GM21737 (cell line): Measurements from ENCODE around the gene SUPV3L1.

ENCODE experiments used
- ATAC-seq: cut with Tn5 transposase; IDR thresholded peaks from one replicate; pipeline ENCODE4 v1.9.1; 2021; ENCODE audit warnings: mild to moderate bottlenecking, moderate library complexity; ENCODE audit not compliant: unreplicated experiment

The SUPV3L1 gene

DNA sequence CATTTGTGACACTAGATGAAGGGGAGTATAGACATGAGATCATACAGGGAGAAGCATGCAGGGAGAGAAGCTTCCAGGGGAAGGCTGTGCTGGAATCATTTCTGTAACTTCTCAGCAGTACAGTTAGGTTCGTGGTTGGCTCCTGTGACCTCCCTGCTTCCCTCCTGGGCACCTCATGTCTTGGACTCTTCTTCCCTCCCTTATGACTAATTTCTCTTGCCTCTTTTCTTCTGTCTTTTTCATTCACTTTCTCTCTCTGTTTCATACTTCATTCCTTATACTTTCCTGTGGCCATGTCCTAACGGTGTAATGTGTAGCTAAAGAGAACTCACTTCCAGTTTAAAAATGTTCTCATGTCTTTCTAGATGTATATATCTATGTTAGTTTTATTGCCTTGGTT, 21.0 kb downstream of the SUPV3L1 start:
- ATAC-seq: no peak

GRCh38 chr10:69202332-69202731, 22.3 kb downstream of the SUPV3L1 start:
- ATAC-seq: no peak

- ATAC-seq: no peak
These were observed 28.7 kb downstream of the SUPV3L1 start for GRCh38 chr10:69208761-69209160.

- ATAC-seq: no peak
These were observed 29.9 kb downstream of the SUPV3L1 start for GRCh38 chr10:69209787-69210484.

DNA sequence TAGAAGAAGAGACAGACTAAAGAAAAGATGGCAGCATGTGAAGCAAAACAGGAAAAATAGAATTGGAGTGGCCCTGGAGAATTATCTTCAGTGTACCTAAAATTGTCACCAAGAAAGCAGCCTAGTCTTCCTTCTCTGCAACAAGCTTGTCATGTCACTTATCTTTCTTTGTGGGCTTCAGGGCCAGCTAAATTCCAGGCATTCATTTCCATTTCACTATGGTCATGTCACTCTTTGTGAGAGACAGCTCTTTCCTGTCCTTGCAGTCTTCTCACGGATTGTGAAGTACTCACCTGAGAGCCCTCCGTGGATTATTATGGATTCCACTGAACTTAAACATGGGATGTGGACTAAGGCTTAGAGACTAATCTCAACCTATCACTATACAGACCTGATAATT, 31.1 kb downstream of the SUPV3L1 start:
- no peak for ATAC-seq

GRCh38 chr10:69211524-69211923, 31.5 kb downstream of the SUPV3L1 start:
- ATAC-seq: no peak

DNA sequence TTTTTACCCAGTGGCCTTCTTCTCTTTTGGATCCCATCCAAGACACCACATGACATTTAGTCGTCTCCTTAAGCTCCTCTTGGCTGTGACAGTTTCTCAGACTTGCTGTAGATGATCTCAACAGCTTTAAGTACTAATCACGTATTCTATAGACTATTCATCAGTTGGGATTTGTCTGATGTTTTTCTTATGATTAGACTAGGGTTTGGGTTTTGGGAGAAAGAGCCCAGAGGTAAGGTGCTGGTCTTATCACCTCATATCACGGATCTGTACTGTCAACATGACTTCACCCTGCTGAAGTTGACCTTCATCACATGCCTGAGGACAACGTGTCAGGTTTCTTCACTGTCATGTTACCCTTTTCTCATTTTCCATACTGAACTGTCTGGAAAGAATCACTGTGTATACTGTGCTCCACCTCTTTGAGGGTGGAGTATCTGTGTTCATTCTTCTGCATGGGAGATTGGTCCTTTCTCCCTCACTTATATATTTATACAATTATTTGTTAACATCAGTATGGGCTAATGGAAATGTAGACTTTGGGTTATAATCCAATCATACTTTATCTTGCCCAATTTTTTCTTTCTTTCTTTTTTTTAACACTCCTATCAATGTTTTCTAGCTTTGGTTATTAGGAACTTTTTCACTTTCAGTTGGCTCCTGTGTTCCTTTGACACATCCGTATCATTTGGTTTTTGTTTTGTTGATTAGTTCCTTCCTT, 33.7 kb downstream of the SUPV3L1 start:
- no peak for ATAC-seq

GRCh38 chr10:69214666-69215131, 34.7 kb downstream of the SUPV3L1 start:
- ATAC-seq: no peak

GRCh38 chr10:69215405-69216171, 35.6 kb downstream of the SUPV3L1 start:
- no peak for ATAC-seq

DNA sequence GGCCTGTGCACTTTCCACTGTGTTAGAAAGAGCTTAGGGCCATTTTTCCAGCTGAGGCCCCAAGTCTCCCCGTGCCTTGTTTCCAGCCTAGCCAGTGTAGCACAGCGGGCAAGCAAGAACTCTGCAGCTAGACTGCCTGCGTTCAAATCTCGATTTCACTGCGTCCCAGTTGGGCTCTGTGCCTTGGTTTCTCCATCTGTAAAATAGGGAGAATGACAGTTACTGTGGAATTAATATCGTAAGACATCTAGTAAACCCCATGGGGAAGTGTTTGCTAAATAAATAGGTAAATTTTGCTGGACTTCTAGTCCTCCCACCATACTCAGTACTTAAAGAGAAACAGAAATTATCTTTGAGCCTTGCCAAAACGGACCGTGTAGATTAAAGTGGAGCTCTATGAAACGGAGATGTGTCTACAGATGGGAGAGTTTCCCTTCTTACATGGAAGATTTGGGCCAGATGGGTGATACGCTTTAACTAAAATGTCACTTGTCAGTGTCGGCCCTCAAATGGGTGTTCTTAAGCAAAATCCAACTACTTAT, 36.6 kb downstream of the SUPV3L1 start:
- ATAC-seq: no peak

DNA sequence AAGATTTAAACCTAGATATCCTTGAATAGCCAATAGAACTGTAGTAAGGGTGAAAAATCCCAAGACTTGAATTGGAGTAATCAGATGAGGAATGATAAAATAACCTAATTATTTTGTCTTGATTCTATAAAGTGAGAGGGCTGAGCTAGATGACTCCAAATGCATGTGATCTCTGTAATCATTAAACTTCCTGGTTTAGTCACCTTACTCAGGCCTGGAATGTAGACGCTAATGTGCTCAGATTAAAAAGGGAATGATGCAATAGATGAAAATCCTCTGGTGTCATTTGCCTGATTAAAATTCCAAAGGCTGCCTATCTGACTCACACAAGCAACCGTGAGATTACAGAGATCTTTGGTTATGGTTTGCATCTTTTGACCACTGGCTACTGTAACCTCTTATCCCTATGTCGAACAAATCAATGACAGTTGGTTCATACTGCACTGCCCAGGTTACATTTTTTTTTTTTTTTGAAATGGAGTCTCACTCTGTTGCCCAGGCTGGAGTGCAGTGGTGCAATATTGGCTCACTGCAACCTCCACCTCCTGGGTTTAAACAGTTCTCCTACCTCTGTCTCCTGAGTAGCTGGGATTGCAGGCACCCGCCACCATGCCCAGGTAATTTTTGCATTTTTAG, 37.2 kb downstream of the SUPV3L1 start:
- no peak for ATAC-seq

GRCh38 chr10:69218831-69219230, 38.8 kb downstream of the SUPV3L1 start:
- no peak for ATAC-seq

DNA sequence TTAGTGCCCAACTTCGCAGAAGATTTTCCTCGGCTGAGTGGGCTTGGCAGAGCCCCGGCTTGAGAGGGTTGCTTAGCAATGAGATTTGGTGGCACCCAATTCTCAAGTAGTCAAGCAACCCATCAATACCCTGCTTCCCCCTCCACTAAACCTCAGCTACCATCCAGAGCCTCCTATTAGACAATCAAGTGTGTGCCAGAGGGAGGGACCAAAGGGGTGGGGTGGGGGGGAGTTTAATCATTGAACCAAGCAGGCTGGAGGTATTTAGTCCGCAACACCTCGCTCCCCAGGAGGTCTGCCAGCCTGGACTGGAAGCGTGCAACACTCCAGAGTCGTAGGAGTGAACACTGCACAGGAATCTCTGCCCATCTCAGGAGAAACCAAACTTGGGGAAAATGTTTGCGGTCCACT, 40.0 kb downstream of the SUPV3L1 start, which contains the start of gene HKDC1:
Gene HKDC1 (plus strand): TSS at position 292 of the 411 bp plus-strand sequence. CDS start 104 bp downstream, at position 396.
- ATAC-seq: no peak

GRCh38 chr10:69220507-69220906, 40.5 kb downstream of the SUPV3L1 start:
- no peak for ATAC-seq

DNA sequence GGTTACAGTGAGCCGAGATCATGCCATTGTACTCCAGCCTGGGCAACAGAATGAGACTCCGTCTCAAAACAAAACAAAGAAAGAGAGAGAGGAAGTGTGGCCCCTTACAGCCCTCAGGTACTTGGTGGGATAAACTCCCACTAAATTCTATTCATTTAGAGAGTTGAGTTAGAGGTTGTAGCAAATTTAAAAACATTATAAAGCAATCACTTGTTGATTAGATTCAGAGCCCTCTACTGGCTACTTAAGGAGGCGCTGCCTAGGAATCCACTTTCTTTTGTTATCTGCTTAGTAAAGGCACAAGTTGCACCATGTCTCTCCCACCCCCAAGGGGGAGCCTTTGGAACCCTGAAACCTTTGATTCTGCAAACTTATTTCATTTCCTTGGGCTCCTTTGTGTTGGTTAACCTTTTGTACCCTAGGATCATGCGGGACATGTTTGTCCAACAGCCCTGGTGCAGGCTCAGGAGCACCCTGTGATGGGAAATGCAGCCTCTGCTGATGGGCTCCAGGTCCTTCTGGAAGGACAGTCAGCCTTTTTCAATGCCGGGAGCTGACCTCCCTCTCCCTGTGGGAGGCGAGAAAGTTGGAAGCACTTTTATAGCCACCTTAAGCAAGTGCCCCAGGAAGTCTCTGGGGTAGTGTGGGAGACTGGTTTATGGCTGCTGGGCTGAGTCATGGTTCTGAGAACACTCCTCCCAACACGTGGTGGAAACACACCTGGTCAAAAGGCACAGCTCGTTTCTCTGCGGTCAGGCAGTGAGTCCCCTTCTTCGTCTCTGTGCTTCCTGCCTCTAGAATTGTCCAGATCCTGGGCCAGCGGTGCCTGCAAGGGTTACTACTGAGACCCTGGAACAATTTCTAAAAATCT, 42.4 kb downstream of the SUPV3L1 start:
- ATAC-seq: peak; percentile 96

DNA sequence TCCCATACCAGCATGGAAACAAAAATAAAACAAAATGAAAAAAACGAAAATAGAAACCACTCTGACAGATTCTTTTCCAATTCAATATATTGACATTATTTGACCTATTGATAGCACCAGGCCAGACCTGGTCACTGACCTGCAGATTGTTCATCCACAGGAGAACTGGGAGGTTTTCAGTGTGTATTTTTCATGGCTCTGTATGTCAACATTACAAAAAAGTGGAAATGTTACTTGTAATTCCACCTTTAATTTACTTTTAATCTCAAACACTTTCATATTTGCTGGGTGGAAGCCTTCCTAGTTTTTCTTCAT, 43.0 kb downstream of the SUPV3L1 start:
- no peak for ATAC-seq

DNA sequence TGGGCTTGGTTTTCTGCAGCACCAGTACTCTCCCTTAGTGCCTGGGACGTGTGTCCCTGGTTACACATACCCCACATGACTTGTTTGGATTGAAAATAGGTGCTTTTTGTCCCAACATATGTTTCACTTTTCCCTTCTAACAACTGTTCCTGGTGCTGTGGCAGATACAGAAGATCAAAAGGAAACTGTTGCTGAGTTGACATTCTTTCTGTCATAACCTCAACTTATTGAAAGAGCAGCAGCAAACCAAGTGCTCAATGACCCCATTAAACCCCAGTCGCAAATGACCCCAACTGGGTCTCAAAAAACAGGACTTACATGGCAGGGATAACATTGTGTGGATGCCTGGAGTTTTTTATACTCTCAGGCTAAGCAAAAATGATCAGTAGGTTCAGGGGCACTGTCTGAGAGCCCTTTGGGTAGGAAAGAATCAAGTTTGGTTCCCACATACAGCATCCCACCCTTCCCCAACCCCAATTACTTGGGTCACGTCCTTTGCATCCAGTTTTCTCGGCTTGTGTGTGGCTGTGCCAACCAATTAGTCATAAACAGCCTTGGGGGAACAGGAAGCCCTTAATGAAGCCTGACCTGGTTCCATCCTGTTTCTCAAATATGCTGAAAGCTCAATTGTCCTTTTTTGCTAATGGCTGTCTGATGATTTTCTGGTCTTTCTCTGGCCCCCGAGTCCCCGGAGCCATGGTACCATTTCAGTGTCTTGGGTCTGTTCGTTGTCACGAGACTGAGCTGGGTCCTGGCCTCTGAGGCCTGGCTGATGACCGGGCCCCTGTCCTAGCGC, 45.0 kb downstream of the SUPV3L1 start:
- ATAC-seq: no peak

DNA sequence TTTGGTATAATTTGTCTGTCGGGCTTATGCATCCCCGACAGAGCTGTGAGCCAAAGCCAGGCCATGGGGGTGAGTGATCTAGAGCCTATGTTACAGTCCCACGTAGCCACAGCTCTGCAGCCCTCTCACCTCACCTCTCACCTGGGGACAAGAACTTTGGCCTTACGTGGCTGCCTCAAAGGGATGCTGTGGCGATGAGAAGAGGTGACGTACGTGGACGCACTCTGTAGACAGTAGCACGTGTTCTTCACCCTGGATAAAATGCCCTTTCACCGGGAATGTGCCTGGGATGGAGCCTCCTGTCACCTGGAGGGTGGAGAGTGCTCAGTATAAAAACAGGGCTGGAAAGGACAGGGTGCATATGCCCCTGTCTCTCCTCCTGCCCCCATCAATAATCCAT, 45.6 kb downstream of the SUPV3L1 start:
- ATAC-seq: no peak

DNA sequence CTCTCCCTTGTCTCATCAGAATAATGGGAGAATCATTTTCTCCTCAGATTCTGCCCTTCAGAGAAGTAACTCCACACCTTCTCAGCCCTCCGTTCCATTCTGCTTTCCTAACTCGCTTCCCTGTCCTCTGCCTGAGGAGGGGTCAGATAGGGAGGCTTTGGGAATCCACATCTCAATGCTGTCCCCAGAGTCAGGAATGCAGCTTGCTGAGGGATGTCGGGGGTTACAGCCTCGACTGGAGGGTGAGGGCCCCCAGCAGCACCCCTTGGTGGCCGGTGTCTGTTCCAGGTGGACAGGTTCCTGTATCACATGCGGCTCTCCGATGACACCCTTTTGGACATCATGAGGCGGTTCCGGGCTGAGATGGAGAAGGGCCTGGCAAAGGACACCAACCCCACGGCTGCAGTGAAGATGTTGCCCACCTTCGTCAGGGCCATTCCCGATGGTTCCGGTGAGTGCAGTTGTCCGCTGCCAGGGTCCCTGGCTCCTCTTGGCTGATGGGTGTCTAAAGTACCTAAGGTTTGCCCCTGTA, 47.0 kb downstream of the SUPV3L1 start:
- no peak for ATAC-seq
